DMS153 (cell line): Measurements from ENCODE around the gene ADCY9.

Source experiments
- DNase-seq: peaks from one replicate; lab custom pipeline; 2025; lab: John Stamatoyannopoulos, UW

The ADCY9 gene

GRCh38 chr16:3912897-3913296 is 203.3 kb downstream of the ADCY9 start:
- no peak for DNase-seq
